Hematopoietic multipotent progenitor cell treated with erythropoietin and hydrocortisone succinate and interleukin-3 and kit ligand, for 15 days (in vitro differentiated cells): Measurements from ENCODE around the gene ACOT8.
"Not testable (repeated sequence)": the region's sequence is repeated elsewhere in the genome, so short reads cannot be mapped to it uniquely, and the experiment has no call there.

Experiments used
- DNase-seq: peaks from one replicate; pipeline ENCODE4 v3.0.0-alpha.2; 2015; ENCODE audit warnings: low spot score

Gene ACOT8

DNA sequence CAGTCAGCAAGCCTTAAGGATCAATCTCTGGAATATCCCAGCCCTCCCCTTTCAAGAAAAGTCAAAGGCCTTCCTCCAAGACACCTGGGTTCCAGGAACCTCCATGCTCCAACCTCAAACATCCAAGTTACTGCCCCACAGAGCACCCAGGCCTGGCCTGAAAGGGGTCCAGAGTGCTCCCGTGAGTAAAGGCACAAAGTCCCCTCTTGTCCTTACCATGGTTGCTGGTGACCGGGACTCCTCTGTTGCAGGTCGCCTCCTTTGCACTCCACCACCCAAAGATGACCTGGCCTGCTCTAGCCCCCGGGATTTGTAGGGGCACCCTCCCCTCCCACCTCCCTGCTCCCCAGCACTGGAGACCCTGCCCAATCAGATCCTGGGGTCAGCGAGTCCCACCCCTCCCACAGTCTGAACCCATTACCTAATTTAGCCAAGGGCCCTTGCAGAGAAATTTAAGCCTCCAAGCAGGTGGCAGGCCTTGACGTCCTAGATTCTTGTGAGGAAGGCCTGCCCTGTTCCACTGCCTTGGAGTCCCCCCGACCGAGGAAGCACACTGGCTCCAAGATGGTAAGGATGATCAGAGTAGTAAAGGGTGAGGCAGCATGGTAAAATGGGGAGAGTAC lies 30.1 kb downstream of the ACOT8 start, which contains the start of gene TNNC2:
Gene TNNC2, minus strand, starts transcription at position 283 of the 623 bp plus-strand sequence. Its CDS starts 64 bp downstream, at position 219.
- no peak for DNase-seq

DNA sequence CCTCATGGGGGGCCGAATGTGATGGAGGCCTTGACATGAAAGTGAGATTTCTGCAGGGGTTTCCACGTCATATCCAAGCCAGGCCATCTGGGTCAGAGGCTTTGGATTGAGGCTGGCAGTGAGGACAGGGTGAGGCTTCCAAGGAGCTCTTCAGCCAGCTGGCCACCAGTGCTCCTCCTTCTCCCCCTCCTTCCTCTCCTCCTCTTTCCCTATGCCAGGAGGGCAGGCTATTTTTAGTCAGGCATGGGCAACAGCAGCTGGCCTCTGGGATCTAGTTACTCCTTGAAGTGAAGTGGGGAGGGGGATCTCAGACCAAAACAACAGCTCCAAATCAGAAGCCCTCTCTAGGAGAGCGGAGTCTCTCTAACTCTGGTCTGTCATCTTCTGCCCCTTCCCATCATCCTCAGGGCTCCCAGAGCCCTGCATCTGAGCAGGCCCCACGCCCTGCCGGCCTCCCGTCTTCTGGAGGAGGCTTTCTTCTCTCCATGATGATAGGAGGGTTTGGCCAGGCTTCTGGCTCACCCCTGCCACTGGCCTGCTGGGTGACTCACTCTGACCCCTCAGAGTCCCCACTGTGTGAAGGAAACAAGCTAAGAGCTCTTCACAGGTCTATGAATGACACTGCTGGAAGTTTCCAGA lies 30.7 kb downstream of the ACOT8 start:
- no peak for DNase-seq

DNA sequence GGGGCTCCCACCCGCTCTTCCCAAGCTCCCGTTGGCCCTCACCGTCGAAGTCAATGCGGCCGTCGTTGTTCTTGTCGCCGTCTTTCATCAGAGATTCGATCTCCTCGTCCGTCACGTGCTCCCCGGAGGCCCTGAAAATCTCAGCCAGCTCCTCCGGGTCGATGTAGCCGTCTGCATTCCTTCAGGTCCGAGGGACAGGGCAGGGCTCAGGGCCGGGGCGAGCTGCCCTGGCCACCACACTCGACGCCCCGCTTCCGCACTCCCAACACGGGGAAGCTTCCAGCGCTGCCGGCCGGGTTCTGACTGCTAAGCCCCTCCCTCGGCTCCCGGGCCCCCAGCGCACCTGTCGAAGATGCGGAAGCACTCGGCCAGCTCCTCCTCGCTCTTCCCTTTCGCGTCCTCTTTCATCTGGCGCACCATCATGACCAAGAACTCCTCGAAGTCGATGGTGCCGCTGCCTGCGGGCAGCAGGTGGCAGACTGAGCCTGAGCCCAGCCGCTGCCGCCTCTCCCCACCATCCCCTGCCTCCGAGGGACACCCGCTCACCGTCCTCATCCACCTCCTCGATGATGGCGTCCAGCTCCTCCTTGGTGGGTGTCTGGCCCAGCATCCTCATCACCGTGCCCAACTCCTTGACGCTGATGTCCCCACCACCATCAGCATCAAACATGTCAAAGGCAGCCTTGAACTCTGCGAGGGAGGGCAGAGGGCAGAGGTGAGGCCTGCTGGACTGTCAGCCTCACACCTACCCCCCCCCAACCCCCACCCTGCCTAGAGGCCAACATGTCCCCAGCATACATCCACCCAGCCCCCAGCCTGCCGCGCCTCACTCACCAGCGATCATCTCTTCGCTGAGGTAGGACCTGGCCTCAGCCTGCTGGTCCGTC lies 33.0 kb downstream of the ACOT8 start:
- DNase-seq, result peak; percentile 57

DNA sequence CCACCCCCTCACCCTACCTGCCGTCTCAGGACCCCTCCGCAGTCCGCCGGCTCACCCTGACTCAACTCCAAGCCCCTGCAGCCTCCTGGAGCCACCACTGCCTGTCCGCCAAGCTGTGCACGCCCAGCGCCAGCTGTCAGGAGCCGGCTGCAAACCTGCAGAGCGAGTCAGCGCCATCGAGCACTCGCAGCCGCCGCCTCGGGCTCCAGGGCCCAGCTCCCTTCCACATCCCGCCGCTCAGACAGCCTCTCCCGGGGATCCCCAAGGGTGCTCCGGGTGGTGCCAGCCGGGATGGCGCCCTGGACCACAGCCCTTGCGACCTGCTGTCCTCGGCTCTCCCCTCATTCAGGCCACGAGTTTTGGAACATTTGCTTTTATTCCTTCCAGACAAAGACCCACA lies 34.3 kb downstream of the ACOT8 start:
- no peak for DNase-seq

DNA sequence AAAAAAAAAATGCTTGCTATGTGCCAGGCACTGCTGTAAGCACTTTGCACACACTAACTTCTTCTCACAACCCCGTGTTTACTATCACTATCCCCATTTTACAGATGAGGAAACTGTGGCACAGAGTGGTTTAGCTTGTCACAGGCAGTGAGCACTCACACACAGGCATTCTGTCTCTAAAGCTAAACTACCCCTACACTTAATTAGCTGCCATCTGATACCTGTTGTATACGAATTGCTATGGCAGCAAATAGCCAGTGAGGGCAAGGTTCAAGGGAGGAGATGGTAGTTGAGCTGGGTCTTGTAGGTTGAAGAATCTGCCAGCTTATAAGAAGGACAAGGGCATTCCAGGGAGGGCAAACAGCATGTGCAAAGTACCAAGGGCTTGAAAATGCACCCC lies 35.2 kb downstream of the ACOT8 start:
- DNase-seq, result no peak

DNA sequence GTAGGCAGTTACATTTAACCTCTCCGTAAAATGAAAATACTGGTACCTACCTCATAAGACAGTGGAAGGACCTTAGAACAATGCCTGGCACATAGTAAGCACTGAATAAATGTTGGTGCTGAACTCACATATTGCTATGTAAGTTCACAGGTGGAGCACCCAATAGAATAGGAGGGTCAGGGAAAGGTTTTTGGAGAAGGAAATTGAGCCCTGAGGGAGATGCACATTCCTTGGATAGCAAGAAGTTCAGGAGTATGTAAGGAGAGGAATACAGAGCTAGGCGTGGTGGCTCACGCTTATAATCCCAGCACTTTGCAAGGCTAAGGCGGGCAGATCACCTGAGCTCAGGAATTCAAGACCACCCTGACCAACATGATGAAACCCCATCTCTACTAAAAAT lies 37.7 kb downstream of the ACOT8 start:
- no peak for DNase-seq

DNA sequence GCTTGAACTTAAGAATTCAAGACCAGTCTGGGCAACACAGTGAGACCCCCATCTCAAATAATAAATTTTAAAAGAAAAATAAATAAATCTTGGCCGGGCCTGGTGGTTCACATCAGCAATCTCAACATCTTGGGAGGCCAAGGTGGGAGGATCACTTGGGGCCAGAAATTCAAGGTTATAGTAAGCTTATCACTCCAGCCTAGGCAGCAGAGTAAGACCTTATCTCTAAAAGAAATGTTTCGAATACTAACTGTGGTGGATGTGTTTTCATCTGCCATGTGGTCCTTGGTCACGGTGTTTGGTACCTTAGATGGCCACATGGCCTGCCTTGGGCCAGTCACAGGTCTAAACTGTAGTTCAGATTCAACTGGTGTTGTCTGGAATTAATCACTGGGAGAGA lies 39.0 kb downstream of the ACOT8 start:
- no peak for DNase-seq

DNA sequence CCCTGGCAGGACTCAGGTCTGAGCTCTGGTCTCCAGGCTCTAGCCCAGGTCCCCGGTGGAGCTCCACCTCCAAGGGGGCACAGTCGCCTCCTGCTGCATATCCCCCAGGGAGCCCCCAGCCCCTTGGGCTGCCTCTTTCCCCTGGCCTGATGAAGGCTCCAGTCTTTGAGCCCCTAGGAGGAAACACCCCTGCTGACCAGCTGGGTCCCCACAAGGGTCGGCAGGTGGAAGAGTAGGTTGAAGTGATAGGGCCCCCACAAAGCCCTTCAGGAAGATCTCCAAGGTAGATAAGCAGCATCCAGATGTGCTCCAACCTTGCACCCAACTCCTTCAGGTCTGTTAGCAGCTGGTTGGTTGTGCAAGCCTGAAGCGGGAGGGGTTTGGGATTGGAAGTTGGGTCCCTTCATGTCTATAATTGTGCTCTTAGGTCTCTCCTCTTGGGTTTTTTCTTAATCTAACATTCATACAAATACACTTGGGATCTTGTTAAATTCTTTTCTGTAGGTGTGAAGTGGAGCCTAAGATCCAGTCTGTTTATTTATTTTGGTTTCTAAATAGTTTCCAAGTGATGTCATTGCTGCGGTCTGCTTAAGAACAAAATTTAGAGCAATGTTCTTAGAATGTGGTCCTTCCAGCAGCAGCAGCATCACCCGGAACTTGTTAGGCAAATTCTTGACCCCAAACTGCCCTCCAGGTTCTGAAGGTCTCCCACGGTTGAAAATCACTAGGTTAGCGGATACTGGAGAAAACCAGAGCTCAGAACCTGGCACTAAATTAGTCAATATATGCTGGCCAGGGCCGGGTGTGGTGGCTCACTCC lies 39.6 kb downstream of the ACOT8 start:
- no peak for DNase-seq

DNA sequence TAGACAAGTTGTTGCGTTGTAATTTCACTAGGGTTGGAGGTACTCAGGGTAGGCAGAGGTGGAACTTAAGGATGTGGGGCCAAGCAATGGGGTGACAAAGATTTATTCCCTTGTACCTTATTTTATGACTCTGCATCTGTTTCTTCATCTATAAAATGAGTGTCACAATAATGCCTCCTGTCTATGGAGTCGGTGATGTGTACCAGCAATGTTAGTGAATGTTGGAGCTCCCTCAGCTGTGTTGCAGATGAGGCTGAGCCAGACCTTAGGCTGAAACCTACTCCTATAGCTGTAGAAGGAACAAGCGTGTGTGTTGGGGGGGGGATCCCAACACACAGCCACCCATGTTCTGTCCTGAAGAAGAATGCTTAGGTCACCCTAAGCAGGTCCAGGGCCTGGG lies 40.2 kb downstream of the ACOT8 start:
- no peak for DNase-seq

DNA sequence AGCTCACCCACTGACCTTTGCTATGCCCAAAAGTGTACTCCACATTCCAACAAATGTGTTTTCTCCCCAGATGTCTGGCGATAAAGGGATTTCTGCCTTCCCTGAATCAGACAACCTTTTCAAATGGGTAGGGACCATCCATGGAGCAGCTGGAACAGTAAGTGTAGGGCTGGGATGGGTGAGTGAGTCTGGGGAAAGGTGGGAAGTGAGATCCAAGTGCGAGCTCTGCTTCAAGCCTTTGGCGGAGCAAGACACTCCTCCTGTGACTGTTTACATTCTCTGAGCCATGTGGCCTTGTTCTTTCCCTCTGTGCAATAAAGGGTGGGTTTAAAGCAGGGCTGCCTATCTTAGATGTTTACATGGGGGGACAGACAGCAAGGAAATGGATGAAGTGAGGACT lies 42.9 kb downstream of the ACOT8 start:
- no peak for DNase-seq

DNA sequence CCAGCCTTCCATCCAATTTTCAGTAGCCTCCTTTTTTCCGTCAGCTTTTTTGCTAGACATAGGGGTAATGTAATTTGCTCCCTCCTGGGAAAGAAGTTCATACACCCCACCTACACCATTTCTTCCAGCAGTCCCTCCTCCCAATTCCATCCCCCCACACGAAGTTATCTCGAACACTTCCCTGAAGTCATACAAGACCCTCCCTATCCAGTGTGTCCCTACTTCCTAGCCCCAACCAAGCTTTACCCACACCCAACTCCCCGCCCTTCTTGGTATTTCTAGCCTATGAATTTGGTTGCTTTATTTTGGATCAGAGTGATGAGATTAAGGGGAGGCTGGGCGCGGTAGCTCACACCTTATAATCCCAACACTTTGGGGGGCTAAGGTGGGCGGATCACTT lies 43.7 kb downstream of the ACOT8 start:
- no peak for DNase-seq

DNA sequence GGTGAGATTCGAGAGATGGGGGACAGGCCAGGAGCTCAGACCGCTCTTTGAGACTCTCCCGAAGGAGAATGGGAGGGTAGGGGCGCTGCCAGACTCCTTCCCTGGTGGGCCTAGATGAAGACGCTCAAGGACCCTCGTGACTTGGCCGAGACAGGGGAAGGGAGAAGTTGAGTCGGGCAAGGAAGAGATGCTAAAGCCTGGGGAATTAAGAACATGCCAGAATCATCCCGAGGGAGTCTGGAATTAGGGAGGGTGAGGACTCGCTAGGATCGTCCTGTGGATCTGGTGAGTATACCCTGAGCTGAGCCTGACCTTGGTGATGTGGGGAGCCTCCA lies 44.2 kb downstream of the ACOT8 start:
- DNase-seq, result no peak

DNA sequence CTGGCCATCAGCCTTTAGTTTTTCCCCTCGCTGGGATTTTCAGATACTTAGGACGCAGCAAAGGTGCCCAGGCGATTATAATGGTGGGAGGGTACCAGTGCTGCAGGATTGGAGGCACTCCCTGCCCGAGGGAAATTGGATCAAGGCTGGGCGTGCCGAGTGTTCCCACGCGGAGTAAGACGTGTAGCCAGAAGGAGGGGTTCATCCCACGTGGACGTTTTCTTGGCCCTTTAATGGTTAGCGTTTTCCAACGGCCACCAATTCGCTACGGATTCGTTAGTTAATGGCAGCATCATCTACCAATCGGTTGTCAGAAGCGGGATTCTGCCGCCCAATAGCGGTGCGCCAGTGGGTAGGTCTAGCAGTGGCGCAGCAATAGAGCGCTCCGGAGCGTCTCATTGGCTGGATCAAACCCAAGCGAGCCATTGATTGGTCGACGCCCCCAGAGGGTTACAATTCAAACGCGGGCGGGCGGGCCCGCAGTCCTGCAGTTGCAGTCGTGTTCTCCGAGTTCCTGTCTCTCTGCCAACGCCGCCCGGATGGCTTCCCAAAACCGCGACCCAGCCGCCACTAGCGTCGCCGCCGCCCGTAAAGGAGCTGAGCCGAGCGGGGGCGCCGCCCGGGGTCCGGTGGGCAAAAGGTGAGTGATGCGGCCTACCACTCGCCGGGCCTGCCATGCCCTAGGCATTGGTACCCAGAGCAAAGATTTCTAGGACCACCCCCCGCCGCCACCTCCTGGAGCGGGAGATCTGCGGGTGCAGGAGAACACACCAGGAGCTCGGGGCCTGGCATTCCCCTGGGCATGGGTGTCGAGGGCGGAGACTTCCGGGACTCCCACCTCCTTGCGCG lies 44.8 kb downstream of the ACOT8 start, which contains the start of gene UBE2C:
Gene UBE2C, plus strand, starts transcription at position 488 of the 849 bp plus-strand sequence. Its CDS starts 52 bp downstream, at position 540.
- DNase-seq, result peak; percentile 96

DNA sequence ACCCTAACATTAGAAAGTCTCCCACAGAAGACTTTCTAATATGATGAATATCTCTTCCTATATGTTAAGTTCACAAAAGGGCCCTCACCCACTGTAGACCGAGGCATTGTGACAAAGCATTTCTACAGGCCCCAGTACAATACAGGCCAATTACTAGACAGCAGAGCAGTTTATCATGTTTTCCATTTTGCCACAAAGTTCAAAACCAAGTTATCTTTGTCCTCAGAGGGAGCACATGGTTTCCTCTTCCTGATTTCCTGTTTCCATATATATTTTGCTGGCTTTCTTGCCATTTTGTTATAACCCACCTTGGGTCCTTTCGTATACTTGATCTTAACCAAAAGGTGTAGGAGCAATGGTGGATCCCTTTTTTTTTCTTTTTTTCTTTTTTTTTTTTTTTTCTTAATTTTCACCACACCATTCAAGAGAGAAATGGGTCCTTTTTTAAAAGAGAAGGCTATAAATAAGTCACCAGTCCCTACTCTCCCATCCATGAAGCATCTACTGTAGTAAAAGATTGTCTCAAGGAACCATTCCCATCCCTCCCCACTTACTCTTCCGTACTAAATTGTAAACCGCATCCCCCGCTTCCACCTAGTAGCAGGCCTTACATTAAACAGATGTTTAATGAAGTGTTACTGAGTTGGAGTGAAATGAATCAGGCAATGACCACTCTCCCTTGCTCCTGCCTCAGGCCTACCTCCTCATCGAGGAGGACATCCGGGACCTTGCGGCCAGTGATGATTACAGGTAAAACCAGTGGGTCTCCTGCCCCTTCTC lies 46.8 kb downstream of the ACOT8 start:
- no peak for DNase-seq

DNA sequence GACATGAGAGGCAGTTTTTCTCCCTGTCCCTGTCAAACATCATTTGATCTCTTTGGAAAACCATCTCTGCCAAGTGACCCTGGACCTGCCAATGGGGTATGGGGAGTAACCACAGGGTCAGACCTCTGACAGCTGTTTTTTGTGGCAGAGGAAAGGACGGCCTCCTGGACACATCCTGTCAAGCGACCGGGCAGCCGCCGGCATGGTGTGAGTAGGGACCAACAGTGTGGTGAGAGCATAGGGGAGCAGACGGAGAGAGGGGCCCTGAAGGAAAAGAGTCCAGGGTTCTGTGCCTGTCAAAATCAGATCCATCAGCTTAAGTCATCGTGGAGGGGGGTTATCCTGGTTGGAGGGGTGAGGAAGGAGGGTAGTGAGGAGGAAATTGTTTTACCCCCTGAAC lies 55.3 kb downstream of the ACOT8 start:
- DNase-seq, result no peak

DNA sequence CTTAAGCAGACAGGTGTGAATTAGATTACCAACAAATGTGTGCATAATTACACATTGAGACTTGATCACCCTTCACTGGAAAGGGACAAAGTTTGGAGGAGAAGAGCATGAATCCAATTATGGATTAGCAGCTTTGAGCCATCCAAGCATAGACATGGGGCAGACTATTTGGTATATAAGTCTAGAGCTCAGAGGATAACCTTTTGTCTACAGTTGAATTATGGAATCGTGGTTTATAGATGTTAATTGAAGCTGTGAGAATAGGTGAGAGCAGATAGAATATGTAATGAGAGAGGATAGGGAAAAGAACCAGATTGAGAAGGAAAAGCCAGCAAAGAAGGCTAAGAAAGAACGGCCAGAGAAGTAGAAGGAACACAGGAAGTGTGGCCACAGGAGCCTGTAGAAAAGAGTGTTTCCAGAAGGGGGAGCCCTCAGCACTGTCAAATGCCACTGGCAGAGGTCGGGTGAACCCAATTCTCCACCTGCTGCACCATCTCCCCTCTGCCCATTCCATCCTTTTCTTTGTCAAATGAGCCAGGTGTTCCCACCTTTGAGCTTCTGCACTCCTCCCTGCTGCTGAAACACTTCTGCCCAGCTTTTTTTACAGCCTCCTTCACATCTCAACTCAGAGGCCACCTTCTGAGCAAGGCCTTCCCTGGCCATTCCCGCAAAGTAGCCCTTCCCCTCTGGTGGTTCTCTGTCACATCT lies 58.1 kb downstream of the ACOT8 start:
- DNase-seq, result peak; percentile 79

DNA sequence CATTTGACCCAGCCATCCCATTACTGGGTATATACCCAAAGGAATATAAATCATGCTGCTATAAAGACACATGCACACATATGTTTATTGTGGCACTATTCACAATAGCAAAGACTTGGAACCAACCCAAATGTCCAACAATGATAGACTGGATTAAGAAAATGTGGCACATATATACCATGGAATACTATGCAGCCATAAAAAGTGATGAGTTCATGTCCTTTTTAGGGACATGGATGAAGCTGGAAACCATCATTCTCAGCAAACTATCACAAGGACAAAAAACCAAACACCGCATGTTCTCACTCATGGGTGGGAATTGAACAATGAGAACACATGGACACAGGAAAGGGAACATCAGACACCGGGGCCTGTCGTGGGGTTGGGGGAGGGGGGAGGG lies 59.2 kb downstream of the ACOT8 start:
- not testable (repeated sequence) for DNase-seq

DNA sequence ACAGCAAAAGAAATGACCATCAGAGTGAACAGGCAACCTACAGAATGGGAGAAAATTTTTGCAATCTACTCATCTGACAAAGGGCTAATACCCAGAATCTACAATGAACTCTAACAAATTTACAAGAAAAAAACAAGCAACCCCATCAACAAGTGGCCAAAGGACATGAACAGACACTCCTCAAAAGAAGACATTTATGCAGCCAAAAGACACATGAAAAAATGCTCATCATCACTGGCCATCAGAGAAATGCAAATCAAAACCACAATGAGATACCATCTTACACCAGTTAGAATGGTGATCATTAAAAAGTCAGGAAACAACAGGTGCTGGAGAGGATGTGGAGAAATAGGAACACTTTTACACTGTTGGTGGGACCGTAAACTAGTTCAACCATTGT lies 59.7 kb downstream of the ACOT8 start:
- DNase-seq, result not testable (repeated sequence)

DNA sequence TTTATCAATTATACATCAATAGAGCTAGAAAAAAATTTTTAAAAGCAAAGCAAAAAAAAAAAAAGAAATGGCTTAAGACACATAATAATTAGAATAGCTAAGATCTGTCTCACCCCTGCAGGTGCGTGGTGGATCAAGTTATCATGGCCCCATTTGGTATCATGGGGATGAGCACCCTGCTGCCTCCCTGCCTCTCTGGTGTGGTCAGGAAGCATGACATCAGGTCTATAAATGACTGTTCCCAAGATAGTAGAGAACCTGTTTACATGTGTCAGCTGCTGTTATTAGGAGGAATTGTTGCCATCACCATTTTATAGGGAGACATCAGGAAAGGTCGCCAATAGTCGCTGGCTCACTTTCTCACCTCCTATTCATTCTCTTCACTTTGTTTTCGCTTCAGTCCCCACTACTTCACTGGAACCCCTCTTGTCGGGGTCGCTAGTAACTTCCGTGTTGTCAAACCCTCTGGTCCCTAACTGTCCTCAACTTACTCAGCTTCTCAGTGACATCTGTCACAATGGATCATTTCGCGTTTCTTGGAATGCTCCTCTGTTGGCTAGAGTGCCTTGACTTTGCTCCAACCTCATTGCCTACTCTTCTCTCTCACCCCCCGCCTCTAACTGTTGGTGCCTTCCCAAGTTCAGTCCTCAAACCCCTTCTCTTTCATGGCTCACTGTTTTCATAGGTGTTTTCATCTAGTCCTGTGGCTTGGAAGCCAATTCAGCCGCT lies 60.7 kb downstream of the ACOT8 start:
- DNase-seq, result no peak
